Mucosa of rectum (tissue), 2 donors: Measurements from ENCODE around the gene SCAMP5.
A peak's percentile ranks its signal among the peaks of the same experiment; 100 is the strongest.

Experiments
- H3K27ac ChIP-seq, 2 donors: one replicate each; pipeline ENCODE4 v1.7.0; 2013; ENCODE audit warnings: inconsistent platforms in 2 of 2, low read depth in 2 of 2, low read length in 2 of 2
- H3K27me3 ChIP-seq, 2 donors: one replicate each; pipeline ENCODE4 v1.7.0; 2013; ENCODE audit warnings: low read length in 2 of 2; ENCODE audit not compliant: control insufficient read depth in 2 of 2, insufficient read depth in 2 of 2
- H3K36me3 ChIP-seq, 2 donors: one replicate each; pipeline ENCODE4 v1.7.0; 2013; ENCODE audit warnings: low read length in 2 of 2; ENCODE audit not compliant: control insufficient read depth in 2 of 2, insufficient read depth in 2 of 2
- H3K4me1 ChIP-seq, 2 donors: one replicate each; pipeline ENCODE4 v1.7.0; 2013; ENCODE audit warnings: low read length in 2 of 2, mild to moderate bottlenecking in 1 of 2; ENCODE audit not compliant: control insufficient read depth in 2 of 2, insufficient read depth in 2 of 2
- H3K4me3 ChIP-seq, 2 donors: one replicate each; pipeline ENCODE4 v1.7.0; 2013; ENCODE audit warnings: low read length in 2 of 2
- H3K9ac ChIP-seq, 2 donors: one replicate each; pipeline ENCODE4 v1.7.0; 2013; ENCODE audit warnings: low read length in 2 of 2, low read depth in 1 of 2, mild to moderate bottlenecking in 1 of 2
- H3K9me3 ChIP-seq, 2 donors: one replicate each; pipeline ENCODE4 v1.7.0; 2013; ENCODE audit warnings: low read length in 2 of 2; ENCODE audit not compliant: control insufficient read depth in 2 of 2
- donor health status: healthy.
- donor health status: Normal muscosa, but diverticular disease.

Gene SCAMP5

DNA sequence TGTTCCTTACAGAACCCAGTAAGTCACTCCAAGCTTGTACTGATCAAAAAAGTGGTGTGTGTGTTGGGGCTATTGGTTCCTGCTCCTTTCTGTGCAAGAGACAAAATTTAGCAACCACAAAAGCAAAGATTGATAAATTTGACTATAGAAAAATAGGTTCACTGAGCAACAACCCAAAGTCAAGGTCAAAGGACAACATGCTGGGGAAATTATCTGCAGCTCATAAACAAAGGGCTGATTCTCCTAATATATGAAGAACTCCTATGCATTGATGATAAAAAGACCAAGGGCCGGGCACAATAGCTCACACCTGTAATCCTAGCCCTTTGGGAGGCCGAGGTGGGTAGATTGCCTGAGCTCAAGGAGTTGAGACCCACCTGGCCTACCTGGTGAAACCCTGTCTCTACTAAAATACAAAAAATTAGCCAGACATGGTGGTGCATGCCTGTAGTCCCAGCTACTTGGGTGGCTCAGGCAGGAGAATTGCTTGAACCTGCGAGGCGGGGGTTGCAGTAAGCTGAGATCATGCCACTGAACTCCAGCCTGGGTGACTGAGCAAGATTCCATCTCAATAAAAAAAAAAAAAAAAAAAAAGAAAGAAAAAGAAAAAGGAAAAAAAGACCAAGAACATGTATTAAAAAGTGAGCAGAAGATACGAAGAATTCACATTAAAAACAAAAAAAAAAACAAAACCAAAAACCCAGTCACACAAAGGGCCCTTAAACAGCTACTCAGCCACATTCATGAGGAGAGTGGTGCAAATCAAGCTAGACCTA lies 57.8 kb downstream of the SCAMP5 start:
- Histone ChIP-seq H3K4me3 (no peak overlapping the region), H3K9ac (no peak overlapping the region), H3K9me3 (no peaks in the 10 kb centered on the region), H3K4me1 (peaks cover 12 to 13% of the 10 kb centered on the region in 2 donors), H3K36me3 (peaks cover 2 to 5% of the 10 kb centered on the region in 2 donors), H3K27me3 (no peaks in the 10 kb centered on the region), H3K27ac (peak overlapping the region in 1 of 2 donors; percentile 49)

DNA sequence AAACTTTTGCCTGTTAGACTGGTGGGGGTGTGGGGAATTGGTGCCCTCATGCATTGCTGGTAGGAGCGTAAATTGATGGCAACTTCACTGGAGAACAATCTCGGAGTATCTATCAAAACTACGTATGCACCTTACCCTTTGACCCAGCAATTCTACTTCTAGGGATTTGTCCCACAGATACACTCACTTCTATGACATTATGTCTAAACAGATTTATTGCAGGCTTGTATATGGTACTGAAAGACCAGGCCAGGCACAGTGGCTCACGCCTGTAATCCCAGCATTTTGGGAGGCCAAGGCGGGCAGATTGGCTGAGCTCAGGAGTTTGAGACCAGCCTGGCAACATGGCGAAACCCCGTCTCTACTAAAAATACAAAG lies 58.4 kb downstream of the SCAMP5 start:
- Histone ChIP-seq H3K36me3 (peaks cover 2 to 3% of the 10 kb centered on the region in 2 donors), H3K4me3 (no peak overlapping the region), H3K27ac (peak overlapping the region; percentile 15 to 49), H3K9ac (no peak overlapping the region), H3K27me3 (no peaks in the 10 kb centered on the region), H3K4me1 (peaks cover 10 to 13% of the 10 kb centered on the region in 2 donors), H3K9me3 (no peaks in the 10 kb centered on the region)

DNA sequence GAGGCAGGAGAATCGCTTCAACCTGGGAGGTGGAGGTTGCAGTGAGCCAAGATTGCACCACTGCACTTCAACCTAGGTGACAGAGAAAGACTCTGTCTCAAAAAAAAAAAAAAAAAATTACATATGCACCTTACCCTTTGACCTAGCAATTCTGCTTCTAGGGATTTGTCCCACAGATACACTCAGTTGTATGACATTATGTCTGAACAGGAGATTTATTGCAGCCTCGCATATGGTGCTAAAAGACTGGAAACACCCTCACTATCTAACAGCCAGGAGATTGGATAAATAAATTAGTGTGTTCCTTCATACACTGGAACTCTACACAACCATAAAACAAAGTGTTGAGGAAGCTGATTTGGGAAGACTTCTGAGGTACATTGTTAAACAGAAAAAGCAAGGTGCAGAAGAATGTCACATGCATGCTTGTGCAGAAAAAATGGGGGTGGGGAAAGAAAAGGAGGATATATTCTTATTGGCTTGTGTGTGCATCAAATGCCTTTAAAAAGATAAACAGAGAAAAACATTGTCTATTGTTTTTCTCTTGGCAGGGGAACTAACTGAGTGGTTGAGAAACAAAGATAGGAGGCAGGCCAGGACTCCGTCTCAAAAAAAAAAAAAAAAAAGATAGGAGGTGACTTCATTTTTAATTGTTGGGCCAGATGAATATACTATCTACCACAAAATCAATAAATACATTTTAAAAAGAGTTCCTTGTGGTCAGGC lies 59.0 kb downstream of the SCAMP5 start:
- Histone ChIP-seq H3K9ac (no peak overlapping the region), H3K4me3 (no peak overlapping the region), H3K9me3 (no peaks in the 10 kb centered on the region), H3K36me3 (peaks cover 0 to 2% of the 10 kb centered on the region in 2 donors), H3K27me3 (no peaks in the 10 kb centered on the region), H3K4me1 (peaks cover 7 to 13% of the 10 kb centered on the region in 2 donors), H3K27ac (peak overlapping the region in 1 of 2 donors; percentile 49)

DNA sequence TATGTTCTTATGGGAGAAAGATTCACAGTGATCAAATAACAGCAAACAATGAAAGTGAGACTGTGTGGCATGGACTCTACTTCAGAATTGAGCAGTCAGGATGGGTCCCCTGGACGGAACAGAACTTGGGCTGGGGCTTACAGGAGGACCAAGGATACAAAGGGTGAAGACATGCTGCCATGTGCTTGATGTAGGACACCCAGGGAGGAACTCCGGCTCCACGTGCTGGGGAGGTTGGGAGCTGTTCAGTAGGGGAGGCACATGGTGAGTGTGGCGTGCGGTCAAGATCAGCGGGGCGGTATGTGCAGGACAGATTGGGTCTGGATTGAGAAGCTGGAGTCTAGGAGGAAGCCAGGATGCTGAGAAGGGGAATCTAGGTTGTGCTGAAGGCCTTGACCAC lies 60.7 kb downstream of the SCAMP5 start:
- no peaks in the 10 kb centered on the region for H3K36me3 ChIP-seq

DNA sequence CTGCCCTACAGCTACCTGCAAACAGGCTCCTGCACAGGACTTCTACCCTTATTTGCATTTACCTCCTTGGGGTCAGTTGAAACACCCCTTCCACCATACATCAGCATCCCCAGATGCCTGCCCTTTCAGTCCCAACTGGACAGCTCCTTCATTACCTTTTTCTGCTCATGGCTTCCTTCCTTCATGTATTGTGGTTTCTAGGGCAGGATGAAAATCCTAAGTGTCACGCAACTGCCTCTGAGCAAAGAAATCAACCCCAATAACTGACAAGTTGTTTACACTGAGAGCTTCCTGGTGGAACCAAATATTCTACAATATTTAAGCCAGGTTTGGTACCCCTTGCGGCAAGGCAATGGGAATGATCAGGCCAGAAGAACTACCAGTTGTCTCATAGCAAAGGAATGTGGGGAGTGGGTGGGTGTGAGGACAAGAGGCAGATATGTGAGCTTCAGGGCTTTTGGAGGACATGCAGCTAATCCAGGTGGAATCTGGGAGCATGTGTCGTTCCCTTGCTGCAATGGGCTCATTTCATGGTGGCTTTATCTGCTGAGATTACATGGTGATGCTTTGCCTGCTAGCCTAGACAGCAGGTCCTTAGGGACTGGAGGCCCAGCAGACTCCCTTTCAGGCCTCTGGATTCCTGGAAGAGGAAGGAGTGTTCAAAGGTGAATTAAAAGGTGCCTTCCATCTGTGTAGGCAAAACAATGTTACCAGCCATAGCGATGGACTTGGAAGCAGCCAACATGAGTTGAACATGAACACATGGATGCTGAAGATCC lies 63.0 kb downstream of the SCAMP5 start:
- H3K27ac ChIP-seq: no peak overlapping the region
- peaks cover 3 to 13% of the 10 kb centered on the region in 2 donors for H3K4me1 ChIP-seq
- H3K4me3 ChIP-seq: no peak overlapping the region
- no peak overlapping the region for H3K9ac ChIP-seq
- H3K36me3 ChIP-seq: no peaks in the 10 kb centered on the region
- no peaks in the 10 kb centered on the region for H3K9me3 ChIP-seq
- no peaks in the 10 kb centered on the region for H3K27me3 ChIP-seq

More for the DNA sequence above, 60.7 kb downstream of the SCAMP5 start:
- Histone ChIP-seq H3K9me3 (no peaks in the 10 kb centered on the region), H3K27ac (no peak overlapping the region), H3K4me1 (peaks cover 3 to 13% of the 10 kb centered on the region in 2 donors), H3K27me3 (no peaks in the 10 kb centered on the region), H3K4me3 (no peak overlapping the region), H3K9ac (no peak overlapping the region)

DNA sequence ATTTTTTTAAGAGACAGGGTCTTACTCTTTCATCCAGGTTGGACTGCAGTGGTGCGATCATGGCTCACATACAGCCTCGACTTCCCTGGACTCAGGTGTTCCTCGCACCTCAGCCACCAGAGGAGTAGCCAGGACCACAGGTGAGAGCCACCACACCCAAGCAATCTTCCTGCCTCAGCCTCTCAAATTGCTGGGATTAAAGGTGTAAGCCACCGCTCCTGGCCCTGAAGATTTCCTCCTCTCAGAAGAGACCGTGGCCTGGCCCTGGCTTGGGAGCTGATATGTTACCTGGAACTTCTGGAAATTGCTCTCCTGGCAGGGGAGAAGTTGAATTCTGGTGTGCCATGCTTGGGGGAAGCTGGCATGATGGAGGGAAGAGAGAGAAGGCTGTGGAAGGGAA lies 64.2 kb downstream of the SCAMP5 start:
- Histone ChIP-seq H3K27ac (no peak overlapping the region), H3K9me3 (no peaks in the 10 kb centered on the region), H3K36me3 (no peaks in the 10 kb centered on the region), H3K4me3 (no peak overlapping the region), H3K4me1 (peaks cover 3 to 6% of the 10 kb centered on the region in 2 donors), H3K27me3 (no peaks in the 10 kb centered on the region), H3K9ac (no peak overlapping the region)

DNA sequence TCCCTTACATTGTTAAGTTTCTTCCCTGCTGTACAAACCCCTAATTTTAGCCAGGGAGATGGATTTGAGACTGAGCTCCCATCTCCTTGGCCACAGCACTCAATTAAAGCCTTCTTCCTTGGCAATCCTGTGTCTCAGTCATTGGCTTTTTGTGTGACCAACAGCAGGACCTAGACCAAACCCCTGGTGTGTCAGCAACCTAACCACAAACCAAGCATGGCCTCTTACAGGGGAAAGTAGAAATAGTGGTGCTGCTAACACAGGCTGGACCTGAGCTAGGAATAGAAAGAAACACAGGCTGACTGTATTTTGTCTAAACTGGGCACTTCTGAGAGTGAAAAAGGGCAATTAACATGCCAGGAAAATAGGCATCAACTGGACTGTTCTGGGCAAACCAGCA lies 65.9 kb downstream of the SCAMP5 start:
- Histone ChIP-seq H3K27ac (no peak overlapping the region), H3K4me3 (no peak overlapping the region), H3K4me1 (peaks cover 0 to 3% of the 10 kb centered on the region in 2 donors)

DNA sequence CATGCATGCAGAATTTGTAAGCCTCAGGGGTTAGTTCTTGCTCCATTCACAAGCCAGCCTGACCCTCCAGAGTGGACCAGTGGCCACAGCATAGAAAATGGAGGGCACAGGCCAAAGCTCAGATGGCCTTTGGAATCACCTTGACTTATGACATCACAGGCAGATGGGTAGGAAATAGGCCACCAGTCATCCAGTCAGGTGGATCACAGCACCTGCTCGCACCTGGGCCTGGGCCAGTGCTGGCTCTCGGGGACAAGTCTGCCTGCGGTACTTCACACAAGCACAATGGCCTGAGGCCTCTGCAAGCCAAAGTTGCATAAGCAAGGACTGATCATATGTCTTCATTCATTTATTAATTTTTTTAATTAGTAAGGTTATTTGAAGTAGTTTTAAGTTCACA lies 67.3 kb downstream of the SCAMP5 start:
- no peaks in the 10 kb centered on the region for H3K27me3 ChIP-seq
- H3K9me3 ChIP-seq: no peaks in the 10 kb centered on the region
- H3K36me3 ChIP-seq: no peaks in the 10 kb centered on the region
- H3K9ac ChIP-seq: no peak overlapping the region
- H3K4me1 ChIP-seq: peaks cover 0 to 3% of the 10 kb centered on the region in 2 donors
- H3K27ac ChIP-seq: no peak overlapping the region
- H3K4me3 ChIP-seq: no peak overlapping the region

More for the DNA sequence above, 65.9 kb downstream of the SCAMP5 start:
- Histone ChIP-seq H3K9me3 (no peaks in the 10 kb centered on the region), H3K9ac (no peak overlapping the region), H3K36me3 (no peaks in the 10 kb centered on the region), H3K27me3 (no peaks in the 10 kb centered on the region)

DNA sequence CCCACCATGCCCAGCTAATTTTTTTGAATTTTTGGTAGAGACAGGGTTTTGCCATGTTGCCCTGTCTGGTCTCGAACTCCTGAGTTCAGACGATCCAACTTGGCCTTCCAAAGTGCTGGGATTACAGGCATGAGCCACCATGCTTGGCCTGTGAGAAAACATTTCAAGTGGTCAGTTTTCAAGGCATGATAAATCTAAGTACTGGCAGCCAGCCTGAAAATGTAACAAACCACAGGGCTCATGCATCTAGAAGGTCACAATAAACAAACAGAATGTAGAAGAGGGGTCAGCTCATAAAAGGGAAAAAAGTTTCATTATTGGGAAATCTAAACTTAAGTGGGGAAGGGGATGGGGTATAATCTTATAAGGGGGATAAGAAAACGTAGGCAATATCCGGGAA lies 68.0 kb downstream of the SCAMP5 start:
- no peak overlapping the region for H3K27ac ChIP-seq
- peaks cover 0 to 3% of the 10 kb centered on the region in 2 donors for H3K4me1 ChIP-seq
- no peak overlapping the region for H3K4me3 ChIP-seq
- H3K9ac ChIP-seq: no peak overlapping the region
- no peaks in the 10 kb centered on the region for H3K9me3 ChIP-seq
- H3K36me3 ChIP-seq: no peaks in the 10 kb centered on the region
- no peaks in the 10 kb centered on the region for H3K27me3 ChIP-seq

DNA sequence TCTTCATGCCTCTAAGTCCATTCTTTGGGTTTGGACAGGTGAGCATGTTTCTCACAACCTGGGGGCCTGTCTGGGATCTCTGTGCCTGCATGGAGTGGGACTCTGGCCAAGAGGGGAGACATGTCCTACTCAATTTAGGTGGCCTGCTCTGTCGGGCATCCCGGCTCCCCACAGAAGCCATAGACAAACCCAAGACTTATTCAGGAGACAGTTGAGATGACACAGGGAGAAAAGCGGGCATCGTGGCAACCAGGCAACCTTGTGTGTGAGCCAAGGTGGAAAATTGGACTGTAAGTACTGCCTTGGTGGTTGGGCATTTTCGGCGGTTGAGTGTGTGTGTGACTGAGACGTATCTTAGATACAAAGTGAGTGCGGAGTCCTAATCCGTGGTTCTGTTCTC lies 68.5 kb downstream of the SCAMP5 start:
- peaks cover 0 to 3% of the 10 kb centered on the region in 2 donors for H3K4me1 ChIP-seq
- no peak overlapping the region for H3K9ac ChIP-seq
- no peak overlapping the region for H3K27ac ChIP-seq
- no peaks in the 10 kb centered on the region for H3K9me3 ChIP-seq
- H3K36me3 ChIP-seq: no peaks in the 10 kb centered on the region
- H3K27me3 ChIP-seq: no peaks in the 10 kb centered on the region
- no peak overlapping the region for H3K4me3 ChIP-seq
